ENCODE results near the gene HOXB13. TPM values are rescaled to one million over a fixed set of nuclear protein-coding genes. Genes with fewer than 3 reads are reported as not detected.
"Not testable (repeated sequence)": the region's sequence is repeated elsewhere in the genome, so short reads cannot be mapped to it uniquely, and the experiment has no call there.

HOXB13 gene
- total RNA-seq, 3 donors from 2014 or later: 0.11 TPM; not detected in 2

DNA sequence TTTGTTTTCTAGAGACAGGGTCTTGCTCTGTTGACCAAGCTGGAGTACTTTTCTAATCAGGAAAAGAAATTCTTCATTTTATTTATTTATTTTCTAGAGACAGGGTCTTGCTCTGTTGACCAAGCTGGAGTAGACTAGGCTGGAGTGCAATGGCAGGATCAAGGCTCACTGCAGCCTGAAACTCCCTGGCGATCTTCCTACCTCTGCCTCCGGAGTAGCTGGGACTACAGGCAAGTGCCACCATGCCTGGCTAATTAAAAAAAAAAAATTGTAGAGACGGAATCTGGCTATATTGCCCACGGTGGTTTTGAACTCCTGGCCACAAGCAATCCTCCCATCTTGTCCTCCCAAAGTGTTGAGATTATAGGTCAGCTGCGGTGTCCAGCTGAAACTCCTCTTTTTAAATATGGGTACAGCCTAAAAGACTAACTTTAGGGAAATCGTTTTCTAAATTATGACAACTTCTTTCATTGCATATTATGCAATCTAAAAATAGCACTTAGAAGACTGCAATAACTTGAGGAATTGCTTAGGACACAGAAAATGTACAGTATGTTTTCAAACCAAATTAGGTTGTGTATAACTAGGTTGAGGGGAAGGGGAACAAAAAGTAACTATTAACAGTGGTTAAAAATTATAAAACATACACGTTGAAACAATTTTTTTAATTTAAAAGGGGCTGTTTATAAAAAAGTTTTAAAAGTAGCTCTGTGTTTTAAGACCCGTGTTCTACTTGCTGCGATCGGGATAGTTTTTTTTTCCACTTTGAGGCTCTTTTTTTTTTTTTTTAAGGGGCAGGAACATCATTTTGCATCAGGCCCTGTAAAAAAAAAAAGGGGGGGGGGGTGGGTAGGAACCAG, 11.0 kb downstream of the HOXB13 start:
- DNase-seq: no peak
- peak overlapping the region; percentile 27 for H3K4me3 Mint-ChIP-seq
- H3K9me3 Mint-ChIP-seq: no peaks in the 10 kb centered on the region
- peaks cover 87% of the 10 kb centered on the region for H3K27me3 Mint-ChIP-seq (ENCODE audit: low read depth)
- no peaks in the 10 kb centered on the region for H3K36me3 Mint-ChIP-seq (ENCODE audit: insufficient read depth)
- peaks cover 10% of the 10 kb centered on the region for H3K4me1 Mint-ChIP-seq (ENCODE audit: low read depth)
- no peak for ATAC-seq

DNA sequence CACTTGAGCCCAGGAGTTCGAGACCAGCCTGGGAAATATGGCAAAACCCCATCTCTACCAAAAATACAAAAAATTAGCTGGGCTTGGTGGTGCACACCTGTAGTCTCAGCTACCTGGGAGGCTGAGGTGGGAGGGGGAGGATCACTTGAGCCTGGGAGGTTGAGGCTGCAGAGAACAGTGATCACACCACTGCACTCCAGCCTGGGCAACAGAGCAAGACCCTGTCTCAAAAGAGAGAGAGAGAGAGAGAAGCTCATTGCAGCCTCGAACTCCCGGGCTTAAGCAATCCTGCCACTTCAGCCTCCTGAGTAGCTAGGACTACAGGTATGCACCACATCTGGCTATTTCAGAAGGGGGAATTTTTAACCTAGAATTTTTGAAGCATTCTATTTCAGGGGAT, 12.0 kb downstream of the HOXB13 start:
- H3K27me3 Mint-ChIP-seq (ENCODE audit: low read depth): peaks cover 82% of the 10 kb centered on the region
- ATAC-seq: not testable (repeated sequence)

DNA sequence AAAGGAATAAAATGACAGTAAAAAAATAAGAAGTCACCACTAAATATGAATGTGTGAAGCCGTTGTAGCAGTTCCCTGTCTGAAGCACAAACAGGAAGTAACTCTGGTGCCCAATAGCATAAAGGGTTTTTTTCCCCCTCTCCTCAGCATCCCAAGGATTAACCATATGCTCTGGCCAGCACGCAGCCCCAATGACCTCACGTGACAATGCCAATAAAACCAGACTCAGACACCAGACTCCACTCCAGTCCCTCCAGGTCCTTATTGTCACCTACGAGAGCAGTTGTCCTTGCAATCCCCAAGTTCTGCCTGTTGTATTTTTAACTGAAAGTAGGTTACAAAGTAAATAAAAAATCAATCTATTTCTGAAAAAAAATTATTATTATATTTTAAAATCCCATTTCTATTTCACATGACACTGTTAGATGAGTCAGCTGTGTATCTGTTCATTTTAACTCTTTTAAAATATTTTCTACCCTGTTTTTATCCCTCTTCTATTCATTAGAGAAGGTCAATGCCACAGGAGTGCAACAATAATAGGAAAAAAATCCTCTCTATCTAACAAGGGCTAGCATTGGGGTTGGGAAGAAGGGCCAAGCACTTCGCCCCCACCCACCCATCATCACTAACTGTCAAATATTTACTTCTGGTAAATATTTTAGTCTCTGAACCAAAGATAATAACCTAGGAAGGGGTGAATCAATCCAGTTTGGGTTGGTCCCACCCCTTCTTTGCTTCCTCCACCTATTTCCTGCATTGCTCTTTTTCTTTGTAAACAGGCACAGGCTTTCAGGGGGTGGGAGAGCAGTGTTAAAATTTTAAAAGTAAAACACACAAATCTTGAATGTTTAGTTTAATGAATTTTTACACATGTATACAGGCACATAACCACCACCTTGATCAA, 12.8 kb downstream of the HOXB13 start:
- peaks cover 80% of the 10 kb centered on the region for H3K27me3 Mint-ChIP-seq (ENCODE audit: low read depth)
- DNase-seq: no peak
- H3K36me3 Mint-ChIP-seq (ENCODE audit: insufficient read depth): no peaks in the 10 kb centered on the region
- ATAC-seq: no peak
- H3K4me3 Mint-ChIP-seq: no peak overlapping the region
- no peaks in the 10 kb centered on the region for H3K9me3 Mint-ChIP-seq
- peaks cover 10% of the 10 kb centered on the region for H3K4me1 Mint-ChIP-seq (ENCODE audit: low read depth)

More for the DNA sequence above, 12.0 kb downstream of the HOXB13 start:
- H3K4me1 Mint-ChIP-seq (ENCODE audit: low read depth): peaks cover 10% of the 10 kb centered on the region
- not testable (repeated sequence) for H3K36me3 Mint-ChIP-seq (ENCODE audit: insufficient read depth); DNase-seq; H3K4me3 Mint-ChIP-seq; H3K9me3 Mint-ChIP-seq

DNA sequence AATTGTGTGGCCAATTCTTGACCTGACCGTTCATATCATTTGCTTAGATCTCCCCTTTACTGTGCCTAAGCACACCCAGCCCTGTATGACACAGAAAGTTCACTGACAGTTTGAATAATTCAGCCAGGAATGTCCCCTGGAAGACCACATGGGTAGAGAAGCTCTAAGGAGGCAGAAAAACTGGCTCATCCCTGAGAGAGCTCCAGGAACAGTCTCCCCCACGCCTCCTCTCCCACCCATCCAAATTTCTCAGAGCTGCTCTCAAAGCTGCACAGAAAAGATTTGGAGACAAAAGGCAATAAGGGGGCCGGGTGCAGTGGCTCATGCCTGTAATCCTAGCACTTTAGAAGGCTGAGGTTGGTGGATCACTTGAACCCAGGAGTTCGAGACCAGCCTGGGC, 17.4 kb downstream of the HOXB13 start:
- no peaks in the 10 kb centered on the region for H3K36me3 Mint-ChIP-seq (ENCODE audit: insufficient read depth)
- no peak overlapping the region for H3K4me3 Mint-ChIP-seq
- no peaks in the 10 kb centered on the region for H3K9me3 Mint-ChIP-seq
- H3K27me3 Mint-ChIP-seq (ENCODE audit: low read depth): peaks cover 76% of the 10 kb centered on the region
- no peak for ATAC-seq
- H3K4me1 Mint-ChIP-seq (ENCODE audit: low read depth): no peaks in the 10 kb centered on the region
- DNase-seq: no peak

DNA sequence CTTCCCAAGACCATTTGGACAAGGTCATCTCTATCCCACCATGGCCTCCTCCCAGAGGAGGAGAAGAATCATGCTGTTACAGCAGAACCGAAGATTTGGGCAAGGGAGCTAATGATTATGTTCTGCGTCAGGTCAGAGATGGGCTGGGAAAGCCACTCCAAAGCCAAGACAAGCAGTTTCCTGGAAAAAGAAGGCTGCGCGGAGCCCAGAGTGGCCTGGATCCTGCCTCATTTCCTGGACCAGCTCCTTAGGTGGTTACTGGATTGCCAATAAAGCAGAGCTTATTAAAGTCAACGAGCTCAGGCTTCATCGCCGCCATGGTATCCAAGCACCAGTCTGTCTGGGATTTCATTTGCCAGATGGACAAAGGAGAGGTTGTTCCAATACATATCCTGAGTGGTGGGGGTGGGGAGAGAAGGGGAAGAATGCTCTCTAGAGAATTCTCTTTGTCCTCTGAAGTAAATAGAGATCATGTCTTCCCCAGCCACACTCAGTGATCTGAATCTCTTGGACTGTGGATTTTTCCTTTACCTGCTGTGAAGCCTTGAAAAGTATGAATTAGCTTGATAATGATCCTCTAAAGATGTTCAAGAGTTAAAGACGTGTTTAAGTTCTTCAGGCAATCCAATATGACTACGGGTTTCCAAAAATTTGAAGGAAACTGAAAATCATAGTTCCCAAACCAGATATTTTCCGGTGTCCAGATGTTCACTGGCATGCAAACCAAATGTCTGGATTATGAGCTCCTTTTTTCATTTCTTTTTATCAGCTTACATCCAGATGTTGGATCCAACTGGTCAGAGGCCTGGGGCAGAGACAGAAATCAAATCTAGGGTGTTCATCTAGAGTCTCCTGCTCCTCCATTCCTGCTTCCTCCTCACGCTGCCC, 23.9 kb downstream of the HOXB13 start:
- Mint-ChIP-seq H3K4me1 (ENCODE audit: low read depth) (no peaks in the 10 kb centered on the region), H3K27me3 (ENCODE audit: low read depth) (peaks cover 74% of the 10 kb centered on the region), H3K4me3 (no peak overlapping the region), H3K36me3 (ENCODE audit: insufficient read depth) (no peaks in the 10 kb centered on the region), H3K9me3 (no peaks in the 10 kb centered on the region)
- ATAC-seq (no peak), DNase-seq (no peak)

DNA sequence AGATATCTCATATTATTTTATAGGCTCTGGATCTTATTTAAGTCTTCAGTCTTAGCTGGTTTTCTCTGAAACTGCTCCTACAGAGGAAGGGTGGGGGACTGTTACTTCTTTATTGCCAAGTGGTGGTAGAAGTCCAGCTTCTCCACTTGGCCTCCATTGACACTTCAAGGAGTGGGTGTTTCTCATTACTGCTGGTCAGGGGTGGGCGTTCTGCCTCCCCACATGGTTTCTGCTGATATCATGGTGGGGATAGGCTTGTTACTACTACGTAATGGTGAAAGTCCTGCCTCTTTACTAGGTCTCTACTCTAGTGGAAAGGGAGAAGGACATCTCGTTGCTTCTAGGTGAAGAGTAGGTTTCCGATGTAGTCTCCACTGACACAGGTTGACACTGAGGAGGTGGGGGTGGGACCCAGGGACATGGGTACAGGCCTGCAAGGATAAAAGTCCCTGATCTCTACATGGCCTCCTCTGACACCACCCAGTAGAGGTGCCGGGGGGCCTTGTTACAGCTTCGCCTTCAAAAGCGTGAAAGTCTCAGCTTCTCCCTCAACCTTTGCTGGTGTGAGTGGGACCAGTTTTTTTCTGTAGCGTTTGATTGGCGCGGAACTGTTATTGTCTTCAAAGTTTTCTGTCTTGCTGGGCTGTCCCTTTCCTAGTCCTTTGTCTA, 26.6 kb downstream of the HOXB13 start:
- ATAC-seq (no peak), DNase-seq (no peak)
- H3K4me3 Mint-ChIP-seq: no peak overlapping the region
- no peaks in the 10 kb centered on the region for H3K4me1 Mint-ChIP-seq (ENCODE audit: low read depth)
- peaks cover 72% of the 10 kb centered on the region for H3K27me3 Mint-ChIP-seq (ENCODE audit: low read depth)
- no peaks in the 10 kb centered on the region for H3K9me3 Mint-ChIP-seq
- H3K36me3 Mint-ChIP-seq (ENCODE audit: insufficient read depth): no peaks in the 10 kb centered on the region

DNA sequence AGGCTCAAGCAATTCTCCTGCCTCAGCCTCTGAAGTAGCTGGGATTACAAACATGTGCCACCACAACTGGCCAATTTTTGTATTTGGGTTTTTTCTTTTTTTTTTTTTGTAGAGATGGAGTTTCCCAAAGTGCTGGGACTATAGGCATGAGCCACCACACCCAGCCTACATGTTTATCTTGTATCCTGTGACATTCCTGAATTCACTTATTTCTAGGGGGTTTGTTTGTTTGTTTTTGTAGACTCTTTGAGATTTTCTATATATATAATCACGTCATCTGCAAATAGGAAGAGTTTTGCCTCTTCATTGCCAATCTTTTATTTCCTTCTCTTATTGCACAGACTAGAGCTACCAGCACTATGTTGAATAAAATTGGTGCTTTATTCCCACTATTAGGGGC, 35.4 kb downstream of the HOXB13 start:
- Mint-ChIP-seq H3K9me3 (no peaks in the 10 kb centered on the region), H3K27me3 (ENCODE audit: low read depth) (peaks cover 36% of the 10 kb centered on the region), H3K36me3 (ENCODE audit: insufficient read depth) (no peaks in the 10 kb centered on the region), H3K4me1 (ENCODE audit: low read depth) (no peaks in the 10 kb centered on the region), H3K4me3 (no peak overlapping the region)
- DNase-seq (no peak), ATAC-seq (no peak)

DNA sequence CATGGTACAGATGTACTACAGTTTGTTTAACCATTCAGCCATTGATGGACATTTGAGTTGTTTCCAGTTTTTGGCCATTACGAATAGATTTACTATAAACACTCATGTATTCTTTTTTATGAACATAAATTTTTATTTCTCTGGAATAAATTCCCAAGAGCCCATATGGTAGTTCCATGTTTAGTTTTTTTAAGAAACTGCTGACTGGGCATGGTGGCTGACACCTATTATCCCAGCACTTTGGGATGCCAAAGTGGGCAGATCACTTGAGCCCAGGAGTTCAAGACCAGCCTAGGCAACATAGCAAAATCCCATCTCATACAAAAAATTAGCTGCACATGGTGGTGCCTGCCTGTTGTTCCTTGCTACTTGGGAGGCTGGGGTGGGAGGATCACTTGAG, 36.5 kb downstream of the HOXB13 start:
- H3K36me3 Mint-ChIP-seq (ENCODE audit: insufficient read depth): no peaks in the 10 kb centered on the region
- H3K9me3 Mint-ChIP-seq: no peaks in the 10 kb centered on the region

DNA sequence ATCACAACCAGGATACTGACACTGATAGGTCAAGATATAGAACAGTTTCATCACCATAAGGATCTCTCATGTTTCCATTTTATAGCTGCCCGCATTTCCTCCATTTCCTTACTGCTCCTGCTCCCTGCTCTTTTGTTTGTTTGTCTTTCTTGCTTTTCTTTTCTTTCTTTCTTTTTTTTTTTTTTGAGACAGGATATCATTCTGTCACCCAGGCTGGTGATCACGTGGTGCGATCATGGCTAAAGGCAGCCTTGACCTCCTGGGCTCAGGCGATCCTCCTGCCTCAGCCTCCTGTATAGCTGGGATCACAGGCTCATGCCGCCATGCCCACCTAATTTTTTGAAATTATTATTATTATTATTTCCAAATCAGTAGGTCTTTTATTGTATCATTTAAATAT, 37.9 kb downstream of the HOXB13 start:
- no peak overlapping the region for H3K4me3 Mint-ChIP-seq
- DNase-seq: no peak

More for the DNA sequence above, 36.5 kb downstream of the HOXB13 start:
- DNase-seq (no peak), ATAC-seq (no peak)
- H3K4me1 Mint-ChIP-seq (ENCODE audit: low read depth): no peaks in the 10 kb centered on the region
- peaks cover 25% of the 10 kb centered on the region for H3K27me3 Mint-ChIP-seq (ENCODE audit: low read depth)
- H3K4me3 Mint-ChIP-seq: no peak overlapping the region

DNA sequence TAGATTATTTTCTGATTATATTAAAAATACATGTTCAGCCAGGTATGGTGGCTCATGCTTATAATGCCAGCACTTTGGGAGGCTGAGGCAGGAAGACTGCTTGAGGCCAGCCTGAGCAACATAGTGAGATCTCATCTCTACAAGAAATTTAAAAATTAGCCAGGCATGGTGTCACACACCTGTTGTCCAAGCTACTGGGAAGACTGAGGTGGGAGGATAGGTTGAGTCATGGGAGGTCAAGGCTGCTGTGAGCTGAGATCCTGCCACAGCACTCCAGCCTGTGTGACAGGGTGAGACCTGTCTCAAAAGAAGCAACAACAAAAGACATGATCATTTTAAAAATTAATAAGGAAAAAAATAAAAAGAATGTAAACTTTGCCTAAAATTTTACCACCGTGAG, 46.9 kb downstream of the HOXB13 start:
- DNase-seq (no peak), ATAC-seq (no peak)
- peaks cover 2% of the 10 kb centered on the region for H3K4me1 Mint-ChIP-seq (ENCODE audit: low read depth)
- no peaks in the 10 kb centered on the region for H3K9me3 Mint-ChIP-seq
- peaks cover 39% of the 10 kb centered on the region for H3K27me3 Mint-ChIP-seq (ENCODE audit: low read depth)
- no peak overlapping the region for H3K4me3 Mint-ChIP-seq
- no peaks in the 10 kb centered on the region for H3K36me3 Mint-ChIP-seq (ENCODE audit: insufficient read depth)

More for the DNA sequence above, 37.9 kb downstream of the HOXB13 start:
- Mint-ChIP-seq H3K4me1 (ENCODE audit: low read depth) (no peaks in the 10 kb centered on the region), H3K9me3 (no peaks in the 10 kb centered on the region), H3K36me3 (ENCODE audit: insufficient read depth) (no peaks in the 10 kb centered on the region), H3K27me3 (ENCODE audit: low read depth) (peaks cover 14% of the 10 kb centered on the region)
- no peak for ATAC-seq

DNA sequence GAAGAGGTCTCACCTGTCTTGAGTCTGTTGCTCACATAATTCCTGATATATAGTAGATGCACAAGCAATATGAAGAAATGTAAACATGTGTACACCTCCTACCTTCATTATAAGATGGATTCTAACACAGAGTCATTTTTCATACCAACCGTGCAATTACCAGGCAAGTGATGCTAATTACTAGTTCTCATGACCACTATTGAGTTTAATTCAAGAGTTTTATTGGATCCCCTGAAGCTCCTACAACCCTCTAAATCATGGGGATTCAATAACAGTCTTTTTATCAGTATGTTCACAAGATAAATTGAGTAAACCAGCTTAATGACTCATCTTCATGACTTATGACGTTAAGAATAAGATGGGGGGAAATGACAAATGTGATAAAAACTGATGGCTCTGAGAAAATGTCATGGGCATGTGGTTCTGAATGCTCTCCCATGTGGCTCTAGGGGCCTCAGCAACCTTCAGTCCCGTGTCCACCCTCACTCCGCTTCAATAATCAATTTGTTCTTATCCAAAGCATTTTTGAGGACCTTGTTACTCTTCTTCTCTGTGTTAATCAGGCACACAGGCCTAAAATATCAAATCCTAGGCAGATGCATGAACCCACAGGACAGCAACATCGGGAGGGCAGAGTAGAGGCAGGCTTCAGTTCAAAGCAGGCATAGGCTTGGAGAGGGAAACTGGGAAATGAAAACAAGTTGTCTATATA, 49.0 kb downstream of the HOXB13 start:
- no peaks in the 10 kb centered on the region for H3K36me3 Mint-ChIP-seq (ENCODE audit: insufficient read depth)
- peaks cover 43% of the 10 kb centered on the region for H3K27me3 Mint-ChIP-seq (ENCODE audit: low read depth)
- peaks cover 2% of the 10 kb centered on the region for H3K4me1 Mint-ChIP-seq (ENCODE audit: low read depth)
- no peak overlapping the region for H3K4me3 Mint-ChIP-seq
- no peaks in the 10 kb centered on the region for H3K9me3 Mint-ChIP-seq
- no peak for ATAC-seq
- no peak for DNase-seq

DNA sequence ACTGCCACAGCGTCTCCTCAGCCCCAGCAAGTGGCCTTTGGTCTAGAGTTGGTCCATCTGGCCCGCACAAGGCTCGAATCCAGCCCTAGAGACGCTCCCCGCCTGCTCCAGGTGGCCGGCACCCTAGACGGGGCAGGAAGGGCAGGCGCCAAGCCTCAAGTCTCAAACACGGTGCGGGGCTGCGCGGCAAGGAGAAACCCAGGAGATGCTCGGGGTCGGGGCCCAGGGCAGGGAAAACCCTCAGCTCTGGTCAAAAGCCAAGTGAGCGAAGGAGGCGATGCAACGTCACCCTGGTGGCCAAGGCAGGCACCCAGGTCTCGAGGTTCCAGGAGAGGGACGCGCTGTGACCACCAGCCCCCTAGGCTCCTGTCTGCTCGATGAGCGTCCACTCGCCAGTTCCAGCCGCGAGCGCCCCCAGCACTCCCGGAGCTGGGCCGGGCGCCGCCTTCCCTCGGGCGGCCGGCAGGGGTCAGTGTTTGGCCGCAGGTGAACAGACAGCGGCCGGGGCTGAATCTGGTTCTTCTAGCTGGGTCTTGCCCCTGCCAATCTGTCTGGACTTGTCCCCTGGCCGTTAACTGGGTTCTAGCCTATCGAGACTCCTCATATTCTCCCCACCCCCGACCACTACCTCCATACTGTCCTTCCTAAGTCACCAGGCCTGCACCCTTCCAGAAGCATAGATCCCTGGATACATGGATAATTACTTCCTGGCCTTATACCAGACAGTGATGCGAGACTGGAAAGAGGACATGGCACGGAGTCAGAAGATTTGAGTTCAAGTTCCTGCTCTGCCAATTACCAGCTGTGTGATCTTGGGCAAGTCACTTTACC, 50.2 kb downstream of the HOXB13 start:
- DNase-seq (peak; percentile 67), ATAC-seq (peak; percentile 92 to 95)
- Mint-ChIP-seq H3K27me3 (ENCODE audit: low read depth) (peaks cover 45% of the 10 kb centered on the region), H3K9me3 (no peaks in the 10 kb centered on the region), H3K36me3 (ENCODE audit: insufficient read depth) (no peaks in the 10 kb centered on the region), H3K4me1 (ENCODE audit: low read depth) (peaks cover 2% of the 10 kb centered on the region), H3K4me3 (no peak overlapping the region)

Measured in activated T-cell treated with anti-CD3 and anti-CD28 coated beads, Interleukin-2, amount 50 U/mL, for 4 hours (primary cell).